Measurements from ENCODE around the gene SGSM2.

SGSM2 gene

GRCh38 chr17:2391597-2392251, 54.4 kb downstream of the SGSM2 start:
- TF ChIP-seq ZBTB7A (IDR thresholded peaks at IDR 0.05; ENCODE audit: low read depth), result no peak
- TF ChIP-seq NFIC (IDR thresholded peaks at IDR 0.05), result no peak
- TF ChIP-seq, protein P1, sequence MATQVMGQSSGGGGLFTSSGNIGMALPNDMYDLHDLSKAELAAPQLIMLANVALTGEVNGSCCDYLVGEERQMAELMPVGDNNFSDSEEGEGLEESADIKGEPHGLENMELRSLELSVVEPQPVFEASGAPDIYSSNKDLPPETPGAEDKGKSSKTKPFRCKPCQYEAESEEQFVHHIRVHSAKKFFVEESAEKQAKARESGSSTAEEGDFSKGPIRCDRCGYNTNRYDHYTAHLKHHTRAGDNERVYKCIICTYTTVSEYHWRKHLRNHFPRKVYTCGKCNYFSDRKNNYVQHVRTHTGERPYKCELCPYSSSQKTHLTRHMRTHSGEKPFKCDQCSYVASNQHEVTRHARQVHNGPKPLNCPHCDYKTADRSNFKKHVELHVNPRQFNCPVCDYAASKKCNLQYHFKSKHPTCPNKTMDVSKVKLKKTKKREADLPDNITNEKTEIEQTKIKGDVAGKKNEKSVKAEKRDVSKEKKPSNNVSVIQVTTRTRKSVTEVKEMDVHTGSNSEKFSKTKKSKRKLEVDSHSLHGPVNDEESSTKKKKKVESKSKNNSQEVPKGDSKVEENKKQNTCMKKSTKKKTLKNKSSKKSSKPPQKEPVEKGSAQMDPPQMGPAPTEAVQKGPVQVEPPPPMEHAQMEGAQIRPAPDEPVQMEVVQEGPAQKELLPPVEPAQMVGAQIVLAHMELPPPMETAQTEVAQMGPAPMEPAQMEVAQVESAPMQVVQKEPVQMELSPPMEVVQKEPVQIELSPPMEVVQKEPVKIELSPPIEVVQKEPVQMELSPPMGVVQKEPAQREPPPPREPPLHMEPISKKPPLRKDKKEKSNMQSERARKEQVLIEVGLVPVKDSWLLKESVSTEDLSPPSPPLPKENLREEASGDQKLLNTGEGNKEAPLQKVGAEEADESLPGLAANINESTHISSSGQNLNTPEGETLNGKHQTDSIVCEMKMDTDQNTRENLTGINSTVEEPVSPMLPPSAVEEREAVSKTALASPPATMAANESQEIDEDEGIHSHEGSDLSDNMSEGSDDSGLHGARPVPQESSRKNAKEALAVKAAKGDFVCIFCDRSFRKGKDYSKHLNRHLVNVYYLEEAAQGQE (IDR thresholded peaks at IDR 0.05; ENCODE audit: low read depth), result no peak
- TF ChIP-seq EP300 (IDR thresholded peaks at IDR 0.05; ENCODE audit: borderline replicate concordance), result no peak
- TF ChIP-seq TEAD4 (IDR thresholded peaks at IDR 0.05), result no peak
- no peak for TF ChIP-seq USF1 (IDR thresholded peaks at IDR 0.05)

- no peak for TF ChIP-seq FOXM1 (IDR thresholded peaks at IDR 0.05; ENCODE audit: borderline replicate concordance, low read depth)
- TF ChIP-seq TEAD4 (IDR thresholded peaks at IDR 0.05), result peak; percentile 30; the same call in 1 of the 2 replicates
- no peak for TF ChIP-seq RAD21 (IDR thresholded peaks at IDR 0.05; ENCODE audit: low read depth)
- no peak for TF ChIP-seq EP300 (IDR thresholded peaks at IDR 0.05; ENCODE audit: borderline replicate concordance)
- peak; percentile 81 for TF ChIP-seq EGR1 (IDR thresholded peaks at IDR 0.05)
- TF ChIP-seq CEBPB (IDR thresholded peaks at IDR 0.05), result peak; percentile 55; the same call in 1 of the 2 replicates
- TF ChIP-seq, protein P2, sequence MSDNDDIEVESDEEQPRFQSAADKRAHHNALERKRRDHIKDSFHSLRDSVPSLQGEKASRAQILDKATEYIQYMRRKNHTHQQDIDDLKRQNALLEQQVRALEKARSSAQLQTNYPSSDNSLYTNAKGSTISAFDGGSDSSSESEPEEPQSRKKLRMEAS (IDR thresholded peaks at IDR 0.05), result peak; percentile 92
- TF ChIP-seq CREB1 (IDR thresholded peaks at IDR 0.05; ENCODE audit: low read depth), result no peak
- TF ChIP-seq USF1 (IDR thresholded peaks at IDR 0.05), result no peak
- TF ChIP-seq, protein P1 (IDR thresholded peaks at IDR 0.05; ENCODE audit: low read depth), result no peak
- TF ChIP-seq ZBTB7A (IDR thresholded peaks at IDR 0.05; ENCODE audit: low read depth), result no peak; the same call in 1 of the 2 replicates
- TF ChIP-seq TAF1 (IDR thresholded peaks at IDR 0.05; ENCODE audit: low read depth), result peak; percentile 40; the same call in 1 of the 2 replicates
- no peak for TF ChIP-seq YY1 (IDR thresholded peaks at IDR 0.05; ENCODE audit: low read depth)
- TF ChIP-seq TCF12 (IDR thresholded peaks at IDR 0.05; ENCODE audit: low read depth), result no peak; the same call in 1 of the 2 replicates
- TF ChIP-seq NFIC (IDR thresholded peaks at IDR 0.05), result peak; percentile 81
Observed at GRCh38 chr17:2392252-2393173, 55.2 kb downstream of the SGSM2 start.

- TF ChIP-seq CREB1 (IDR thresholded peaks at IDR 0.05; ENCODE audit: low read depth) (peak; percentile 13; the same call in 1 of the 2 replicates), USF1 (IDR thresholded peaks at IDR 0.05) (peak; percentile 82), TAF1 (IDR thresholded peaks at IDR 0.05; ENCODE audit: low read depth) (no peak)
- TF ChIP-seq, protein P2 (IDR thresholded peaks at IDR 0.05), result peak; percentile 89
Observed at GRCh38 chr17:2393174-2393953, 56.1 kb downstream of the SGSM2 start.

DNA sequence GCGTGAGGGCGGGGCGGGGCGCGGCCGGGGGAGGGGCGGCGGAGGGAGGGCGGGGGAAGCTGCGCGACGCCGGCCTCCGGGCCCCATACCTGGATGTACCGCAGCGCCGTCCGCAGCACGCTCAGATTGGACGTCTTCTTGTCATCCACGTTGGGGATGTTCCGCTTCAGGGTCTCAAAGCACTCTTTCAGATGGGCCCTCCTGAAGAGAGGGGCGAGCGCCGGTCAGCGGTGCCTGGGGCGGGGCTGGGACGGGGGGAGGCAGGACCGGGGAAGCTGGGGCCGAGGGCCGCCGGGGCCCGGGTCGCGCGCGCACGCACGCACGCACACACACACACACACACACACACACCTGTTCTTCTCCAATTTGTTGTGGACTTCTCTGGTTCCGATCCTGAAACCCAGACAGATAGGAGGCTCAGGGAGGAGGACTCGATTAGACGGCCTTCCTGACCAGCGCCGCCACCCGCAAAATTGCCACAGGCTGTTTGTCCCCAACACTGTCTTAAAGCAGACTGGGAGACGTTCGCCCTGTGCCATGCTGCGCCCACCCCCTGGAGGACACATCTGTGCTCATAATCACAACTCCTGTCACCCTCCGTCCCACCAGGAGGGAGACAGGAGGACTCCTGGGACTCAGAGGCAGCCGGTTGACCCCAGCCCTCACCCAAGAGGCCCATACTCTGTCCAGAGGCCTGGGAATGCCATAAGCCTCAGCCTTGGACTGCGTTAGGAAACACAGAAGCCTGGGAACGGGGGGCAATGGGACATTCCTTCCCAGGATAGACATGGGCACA, 56.9 kb downstream of the SGSM2 start:
- TF ChIP-seq RAD21 (IDR thresholded peaks at IDR 0.05; ENCODE audit: low read depth) (no peak), ZBTB7A (IDR thresholded peaks at IDR 0.05; ENCODE audit: low read depth) (peak; percentile 39; the same call in 1 of the 2 replicates), CREB1 (IDR thresholded peaks at IDR 0.05; ENCODE audit: low read depth) (no peak)

Measured in Ishikawa (cell line).